GM23338 (cell line): ENCODE measurements around the gene AEBP2. TPM values are rescaled to one million over a fixed set of nuclear protein-coding genes. Genes with fewer than 3 reads are reported as not detected.
"Not testable (repeated sequence)": the region's sequence is repeated elsewhere in the genome, so short reads cannot be mapped to it uniquely, and the experiment has no call there.

ENCODE experiments used
- ATAC-seq: fragments of 200-7000 bp; cut with Tn5 transposase; 3 replicates; pipeline ENCODE4 v1.9.1; 2020
- DNase-seq: peaks from one replicate; pipeline ENCODE4 v3.0.0-alpha.2; 2015; ENCODE audit warnings: low spot score
- H2AFZ ChIP-seq: fragments of 200-600 bp; sonication (generic); 2 replicates; pipeline ENCODE4 v1.8.0; 2016; ENCODE audit warnings: antibody characterized with exemption, mild to moderate bottlenecking, moderate library complexity
- H3F3A ChIP-seq: fragments of 200-600 bp; sonication (generic); replicated peaks from 2 replicates; pipeline ENCODE4 v1.8.0; 2017; ENCODE audit warnings: antibody characterized with exemption, mixed run types, low read depth
- H3K27ac ChIP-seq: fragments of 200-600 bp; sonication (generic); 2 replicates; pipeline ENCODE4 v1.6.1; 2016; ENCODE audit warnings: low read depth
- H3K27me3 ChIP-seq: fragments of 200-600 bp; sonication (generic); 2 replicates; pipeline ENCODE4 v1.8.0; 2016; ENCODE audit warnings: mild to moderate bottlenecking, mixed run types, moderate library complexity; ENCODE audit not compliant: insufficient read depth
- H3K36me3 ChIP-seq: fragments of 200-600 bp; sonication (generic); 2 replicates; pipeline ENCODE4 v1.8.0; 2016; ENCODE audit warnings: mild to moderate bottlenecking; ENCODE audit not compliant: insufficient read depth
- H3K4me1 ChIP-seq: fragments of 200-600 bp; sonication (generic); 2 replicates; pipeline ENCODE4 v1.8.0; 2016; ENCODE audit warnings: mild to moderate bottlenecking, moderate library complexity; ENCODE audit not compliant: insufficient read depth
- H3K4me2 ChIP-seq: fragments of 200-600 bp; sonication (generic); 2 replicates; pipeline ENCODE4 v1.7.1; 2017; ENCODE audit warnings: mixed run types
- H3K4me3 ChIP-seq: fragments of 200-600 bp; sonication (generic); 2 replicates; pipeline ENCODE4 v1.6.1; 2016; ENCODE audit warnings: mixed run types
- H3K79me2 ChIP-seq: fragments of 200-600 bp; sonication (generic); replicated peaks from 2 replicates; pipeline ENCODE4 v1.8.0; 2017; ENCODE audit warnings: mild to moderate bottlenecking; ENCODE audit not compliant: insufficient read depth
- H3K9me2 ChIP-seq: fragments of 200-600 bp; sonication (generic); 2 replicates; pipeline ENCODE4 v1.8.0; 2017; ENCODE audit not compliant: insufficient read depth
- H4K20me1 ChIP-seq: fragments of 200-600 bp; sonication (generic); replicated peaks from 2 replicates; pipeline ENCODE4 v1.8.0; 2017; ENCODE audit warnings: mild to moderate bottlenecking; ENCODE audit not compliant: insufficient read depth
- H3K27ac Mint-ChIP-seq: 2 replicates; pipeline ENCODE4 v1.8.0; 2020; ENCODE audit warnings: inconsistent platforms, mild to moderate bottlenecking, moderate library complexity, mixed read lengths
- H3K27me3 Mint-ChIP-seq: 3 replicates; pipeline ENCODE4 v1.8.0; 2022; ENCODE audit warnings: low read depth, mild to moderate bottlenecking, moderate library complexity, mixed read lengths, inconsistent platforms; ENCODE audit not compliant: insufficient read depth, poor library complexity
- H3K36me3 Mint-ChIP-seq: 3 replicates; pipeline ENCODE4 v1.8.0; 2021; ENCODE audit warnings: low read depth, mild to moderate bottlenecking, inconsistent platforms, moderate library complexity, mixed read lengths
- H3K4me1 Mint-ChIP-seq: 3 replicates; pipeline ENCODE4 v1.8.0; 2020; ENCODE audit warnings: mild to moderate bottlenecking, inconsistent platforms, mixed read lengths
- H3K4me3 Mint-ChIP-seq: 3 replicates; pipeline ENCODE4 v1.8.0; 2021; ENCODE audit warnings: moderate library complexity, mild to moderate bottlenecking, inconsistent platforms, mixed read lengths
- H3K9me3 Mint-ChIP-seq: 3 replicates; pipeline ENCODE4 v1.8.0; 2020; ENCODE audit warnings: moderate library complexity, mild to moderate bottlenecking, inconsistent platforms, mixed read lengths
- CREB1 ChIP-seq: fragments of 250-450 bp; sonication (Bioruptor Pico); IDR thresholded peaks from 2 replicates; pipeline ENCODE4 v1.5.0; 2020; ENCODE audit warnings: low read depth, mild to moderate bottlenecking, moderate library complexity
- NANOG ChIP-seq: IDR thresholded peaks from 2 replicates; pipeline ENCODE4 v1.6.1; 2016; ENCODE audit warnings: antibody characterized with exemption, borderline replicate concordance
- POLR2AphosphoS5 ChIP-seq: IDR thresholded peaks from 2 replicates; pipeline ENCODE4 v1.6.1; 2016; ENCODE audit warnings: antibody characterized with exemption, low read depth
- STAT1 ChIP-seq: IDR thresholded peaks from one replicate; pipeline ENCODE4 v1.6.1; 2016; ENCODE audit warnings: antibody characterized with exemption; ENCODE audit not compliant: unreplicated experiment
- ZNF114 ChIP-seq: fragments of 250-450 bp; sonication (Bioruptor Pico); IDR thresholded peaks from 2 replicates; pipeline ENCODE4 v1.5.0; 2020; ENCODE audit warnings: mild to moderate bottlenecking, moderate library complexity
- polyA plus RNA-seq: library from polyadenylated mRNA; unstranded; fragments of >200 nt; fragmentation: Nextera tagmentation; extraction: Ambion mirVana; gene quantifications from 2 replicates; pipeline ENCODE4 v1.2.1, GENCODE V29; 2016
- total RNA-seq: library from RNA; depleted of rRNA; stranded (reverse); fragments of >200 nt; shearing (Covaris generic); gene quantifications from 2 replicates; pipeline ENCODE4 v1.2.3, GENCODE V29; 2014
- TF ChIP-seq, protein P1 (sequence below): fragments of 250-450 bp; sonication (Bioruptor Pico); IDR thresholded peaks from 2 replicates; pipeline ENCODE4 v1.5.0; 2020; ENCODE audit warnings: mild to moderate bottlenecking, moderate library complexity

AEBP2 gene
- total and polyA plus RNA-seq, 2 experiments from 2014 or later: 39.3 to 48.1 TPM

DNA sequence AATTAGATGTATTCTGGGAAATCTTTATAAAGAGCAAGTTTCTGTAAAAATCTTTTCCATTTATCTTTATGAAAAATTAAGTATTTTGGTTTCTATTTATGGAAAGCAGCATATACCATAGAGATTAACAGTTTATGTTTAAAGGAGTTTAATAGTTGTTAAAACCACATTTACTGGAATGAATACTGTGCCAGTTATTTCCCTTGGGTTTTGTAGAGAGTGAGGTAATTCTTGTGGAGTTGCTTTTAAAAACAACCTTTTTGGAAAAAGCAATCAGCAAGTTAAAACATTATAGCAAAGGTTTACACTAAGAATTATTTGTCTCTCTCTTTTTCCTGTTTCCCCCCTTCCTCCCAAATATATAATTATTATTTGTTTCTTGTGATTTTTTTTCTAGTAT, 34.9 kb downstream of the AEBP2 start (continued):
- TF ChIP-seq, protein P1, sequence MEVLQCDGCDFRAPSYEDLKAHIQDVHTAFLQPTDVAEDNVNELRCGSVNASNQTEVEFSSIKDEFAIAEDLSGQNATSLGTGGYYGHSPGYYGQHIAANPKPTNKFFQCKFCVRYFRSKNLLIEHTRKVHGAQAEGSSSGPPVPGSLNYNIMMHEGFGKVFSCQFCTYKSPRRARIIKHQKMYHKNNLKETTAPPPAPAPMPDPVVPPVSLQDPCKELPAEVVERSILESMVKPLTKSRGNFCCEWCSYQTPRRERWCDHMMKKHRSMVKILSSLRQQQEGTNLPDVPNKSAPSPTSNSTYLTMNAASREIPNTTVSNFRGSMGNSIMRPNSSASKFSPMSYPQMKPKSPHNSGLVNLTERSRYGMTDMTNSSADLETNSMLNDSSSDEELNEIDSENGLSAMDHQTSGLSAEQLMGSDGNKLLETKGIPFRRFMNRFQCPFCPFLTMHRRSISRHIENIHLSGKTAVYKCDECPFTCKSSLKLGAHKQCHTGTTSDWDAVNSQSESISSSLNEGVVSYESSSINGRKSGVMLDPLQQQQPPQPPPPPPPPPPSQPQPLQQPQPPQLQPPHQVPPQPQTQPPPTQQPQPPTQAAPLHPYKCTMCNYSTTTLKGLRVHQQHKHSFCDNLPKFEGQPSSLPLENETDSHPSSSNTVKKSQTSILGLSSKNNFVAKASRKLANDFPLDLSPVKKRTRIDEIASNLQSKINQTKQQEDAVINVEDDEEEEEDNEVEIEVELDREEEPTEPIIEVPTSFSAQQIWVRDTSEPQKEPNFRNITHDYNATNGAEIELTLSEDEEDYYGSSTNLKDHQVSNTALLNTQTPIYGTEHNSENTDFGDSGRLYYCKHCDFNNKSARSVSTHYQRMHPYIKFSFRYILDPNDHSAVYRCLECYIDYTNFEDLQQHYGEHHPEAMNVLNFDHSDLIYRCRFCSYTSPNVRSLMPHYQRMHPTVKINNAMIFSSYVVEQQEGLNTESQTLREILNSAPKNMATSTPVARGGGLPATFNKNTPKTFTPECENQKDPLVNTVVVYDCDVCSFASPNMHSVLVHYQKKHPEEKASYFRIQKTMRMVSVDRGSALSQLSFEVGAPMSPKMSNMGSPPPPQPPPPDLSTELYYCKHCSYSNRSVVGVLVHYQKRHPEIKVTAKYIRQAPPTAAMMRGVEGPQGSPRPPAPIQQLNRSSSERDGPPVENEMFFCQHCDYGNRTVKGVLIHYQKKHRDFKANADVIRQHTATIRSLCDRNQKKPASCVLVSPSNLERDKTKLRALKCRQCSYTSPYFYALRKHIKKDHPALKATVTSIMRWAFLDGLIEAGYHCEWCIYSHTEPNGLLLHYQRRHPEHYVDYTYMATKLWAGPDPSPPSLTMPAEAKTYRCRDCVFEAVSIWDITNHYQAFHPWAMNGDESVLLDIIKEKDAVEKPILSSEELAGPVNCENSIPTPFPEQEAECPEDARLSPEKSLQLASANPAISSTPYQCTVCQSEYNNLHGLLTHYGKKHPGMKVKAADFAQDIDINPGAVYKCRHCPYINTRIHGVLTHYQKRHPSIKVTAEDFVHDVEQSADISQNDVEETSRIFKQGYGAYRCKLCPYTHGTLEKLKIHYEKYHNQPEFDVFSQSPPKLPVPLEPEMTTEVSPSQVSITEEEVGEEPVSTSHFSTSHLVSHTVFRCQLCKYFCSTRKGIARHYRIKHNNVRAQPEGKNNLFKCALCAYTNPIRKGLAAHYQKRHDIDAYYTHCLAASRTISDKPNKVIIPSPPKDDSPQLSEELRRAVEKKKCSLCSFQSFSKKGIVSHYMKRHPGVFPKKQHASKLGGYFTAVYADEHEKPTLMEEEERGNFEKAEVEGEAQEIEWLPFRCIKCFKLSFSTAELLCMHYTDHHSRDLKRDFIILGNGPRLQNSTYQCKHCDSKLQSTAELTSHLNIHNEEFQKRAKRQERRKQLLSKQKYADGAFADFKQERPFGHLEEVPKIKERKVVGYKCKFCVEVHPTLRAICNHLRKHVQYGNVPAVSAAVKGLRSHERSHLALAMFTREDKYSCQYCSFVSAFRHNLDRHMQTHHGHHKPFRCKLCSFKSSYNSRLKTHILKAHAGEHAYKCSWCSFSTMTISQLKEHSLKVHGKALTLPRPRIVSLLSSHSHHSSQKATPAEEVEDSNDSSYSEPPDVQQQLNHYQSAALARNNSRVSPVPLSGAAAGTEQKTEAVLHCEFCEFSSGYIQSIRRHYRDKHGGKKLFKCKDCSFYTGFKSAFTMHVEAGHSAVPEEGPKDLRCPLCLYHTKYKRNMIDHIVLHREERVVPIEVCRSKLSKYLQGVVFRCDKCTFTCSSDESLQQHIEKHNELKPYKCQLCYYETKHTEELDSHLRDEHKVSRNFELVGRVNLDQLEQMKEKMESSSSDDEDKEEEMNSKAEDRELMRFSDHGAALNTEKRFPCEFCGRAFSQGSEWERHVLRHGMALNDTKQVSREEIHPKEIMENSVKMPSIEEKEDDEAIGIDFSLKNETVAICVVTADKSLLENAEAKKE (CRISPR knock-in tag): no peak

DNA sequence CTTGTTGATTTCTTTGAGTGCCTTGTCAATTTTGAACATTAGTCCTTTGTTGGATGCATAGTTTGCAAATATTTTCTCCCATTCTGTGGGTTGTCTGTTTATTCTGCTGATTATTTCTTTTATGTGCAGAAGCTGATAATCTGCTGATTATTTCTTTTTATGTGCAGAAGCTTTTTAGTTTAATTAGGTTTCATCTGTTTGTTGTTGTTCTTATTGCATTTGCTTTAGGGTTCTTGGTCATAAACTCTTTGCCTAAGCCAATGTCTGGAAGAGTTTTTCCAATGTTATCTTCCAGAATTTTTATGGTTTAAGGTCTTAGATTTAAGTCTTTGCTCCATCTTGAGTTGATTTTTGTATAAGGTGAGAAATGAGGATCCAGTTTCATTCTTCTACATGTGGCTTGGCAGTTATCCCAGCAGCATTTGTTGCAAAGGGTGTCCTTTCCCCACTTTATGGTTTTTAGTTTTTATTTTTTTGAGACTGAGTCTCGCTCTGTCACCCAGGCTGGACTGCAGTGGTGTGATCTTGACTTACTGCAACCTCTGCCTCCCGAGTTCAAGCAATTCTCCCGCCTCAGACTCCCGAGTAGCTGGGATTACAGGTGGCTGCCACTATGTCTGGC, 36.7 kb downstream of the AEBP2 start:
- H3K9me3 Mint-ChIP-seq, H3F3A ChIP-seq, H3K27me3 Mint-ChIP-seq, H3K4me3 Mint-ChIP-seq, H3K4me1 ChIP-seq, H2AFZ ChIP-seq, H3K27ac Mint-ChIP-seq, H3K27me3 ChIP-seq, ATAC-seq, H3K9me2 ChIP-seq, H3K4me2 ChIP-seq, DNase-seq, H3K4me3 ChIP-seq: not testable (repeated sequence)
- H3K79me2 ChIP-seq: peaks cover 100% of the 10 kb centered on the region
- H3K27ac ChIP-seq: peak overlapping the region; percentile 34
- H4K20me1 ChIP-seq: peaks cover 73% of the 10 kb centered on the region
- H3K36me3 ChIP-seq: peaks cover 28% of the 10 kb centered on the region; the same call in 1 of the 2 replicates
- peaks cover 89% of the 10 kb centered on the region for H3K36me3 Mint-ChIP-seq
- peaks cover 15% of the 10 kb centered on the region; the same call in 2 of the 3 replicates for H3K4me1 Mint-ChIP-seq

DNA sequence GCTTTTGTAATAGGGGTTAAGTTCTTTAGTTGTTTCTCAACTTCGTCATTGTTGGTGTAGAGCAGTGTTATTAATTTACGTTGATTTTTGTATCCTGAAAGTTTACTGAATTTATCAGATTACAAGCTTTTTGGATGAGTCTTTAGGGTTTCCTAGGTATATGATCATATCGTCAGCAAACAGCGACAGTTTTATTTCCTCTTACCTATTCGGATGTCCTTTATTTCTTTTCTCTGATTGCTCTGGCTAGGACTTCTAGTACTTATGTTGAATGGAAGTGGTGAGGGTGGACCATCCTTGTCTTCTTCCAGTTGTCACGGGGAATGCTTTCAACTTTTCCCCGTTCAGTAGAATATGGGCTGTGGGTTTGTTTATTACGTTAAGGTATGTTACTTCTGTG, 37.8 kb downstream of the AEBP2 start:
- ATAC-seq (no peak), DNase-seq (no peak)
- no peaks in the 10 kb centered on the region; the same call in 2 of the 3 replicates for H3K9me3 Mint-ChIP-seq
- TF ChIP-seq POLR2AphosphoS5 (no peak), CREB1 (no peak), STAT1 (no peak), ZNF114 (CRISPR knock-in tag) (no peak), NANOG (no peak)
- H3K36me3 Mint-ChIP-seq: peaks cover 90% of the 10 kb centered on the region
- H4K20me1 ChIP-seq: peaks cover 80% of the 10 kb centered on the region
- peaks cover 4% of the 10 kb centered on the region for H3F3A ChIP-seq
- no peak overlapping the region for H3K4me2 ChIP-seq
- no peak overlapping the region for H3K4me3 ChIP-seq
- H3K36me3 ChIP-seq: peaks cover 24% of the 10 kb centered on the region; the same call in 1 of the 2 replicates
- H3K4me1 ChIP-seq: peaks cover 21% of the 10 kb centered on the region
- no peaks in the 10 kb centered on the region for H3K27me3 ChIP-seq
- H3K79me2 ChIP-seq: peaks cover 100% of the 10 kb centered on the region
- no peak overlapping the region for H2AFZ ChIP-seq
- no peak overlapping the region for H3K27ac Mint-ChIP-seq
- H3K9me2 ChIP-seq: no peaks in the 10 kb centered on the region
- H3K4me1 Mint-ChIP-seq: peaks cover 23% of the 10 kb centered on the region
- H3K27me3 Mint-ChIP-seq: peaks cover 1% of the 10 kb centered on the region
- no peak overlapping the region for H3K27ac ChIP-seq
- H3K4me3 Mint-ChIP-seq: no peak overlapping the region
